ENCODE data around the gene WDR7.

WDR7 gene

DNA sequence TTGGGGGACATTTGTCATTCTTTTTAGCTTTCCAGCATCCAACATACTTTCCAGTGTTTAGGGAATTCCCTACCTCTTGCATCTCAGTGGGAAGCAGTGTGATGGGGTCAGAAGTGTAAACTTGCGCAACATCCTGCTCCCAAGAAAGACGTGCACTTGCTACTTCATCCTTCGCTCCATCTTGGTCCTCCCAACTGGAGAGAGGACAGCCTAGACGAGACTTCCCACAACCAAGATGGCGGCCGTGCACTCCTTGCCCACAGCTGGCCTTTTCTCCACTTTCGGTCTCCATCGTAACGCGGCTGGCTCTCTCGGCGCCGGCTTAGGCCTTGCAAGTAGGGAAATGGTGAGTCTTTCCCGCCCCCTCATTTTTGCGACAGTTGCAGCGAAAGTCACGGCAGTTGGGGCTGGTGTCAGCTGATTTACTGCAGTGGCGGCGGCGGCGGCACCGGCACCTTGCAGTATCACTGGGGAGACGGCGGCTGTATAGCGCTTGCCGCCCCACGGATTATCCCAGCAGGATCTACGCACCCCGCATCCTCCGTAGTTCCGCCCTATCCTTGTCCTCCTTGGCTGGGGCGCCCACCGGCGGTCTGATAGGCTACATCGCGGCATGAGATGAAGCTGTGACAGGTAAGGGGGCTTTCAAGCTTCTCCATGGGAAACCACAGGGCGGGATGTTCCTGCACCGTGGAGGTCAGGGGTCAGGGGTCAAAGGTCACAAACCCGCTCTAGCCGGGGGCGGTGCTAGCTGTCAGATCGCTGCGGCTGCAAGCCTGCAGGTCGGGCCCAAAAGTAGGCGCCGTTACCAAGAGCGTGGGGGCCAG is at the start of gene WDR7:
TSS of gene WDR7 (plus strand) at position 416 of the 827 bp plus-strand sequence. CDS start 21,157 bp downstream, outside the sequence.
- Histone ChIP-seq H3K9me3 (ENCODE audit: control insufficient read depth in 5 of 5, low read length in 5 of 5) (no peaks in the 10 kb centered on the region), H3K9ac (ENCODE audit: low read length in 5 of 5) (peak within 1 kb of the TSS; percentile 71 to 92 (median 86)), H3K4me3 (ENCODE audit: low read depth in 1 of 5, low read length in 5 of 5) (peak within 1 kb of the TSS; percentile 94 to 98 (median 97)), H3K27me3 (ENCODE audit: control insufficient read depth in 5 of 5, insufficient read depth in 4 of 5, low read length in 5 of 5) (no peaks in the 10 kb centered on the region), H3K36me3 (ENCODE audit: control insufficient read depth in 5 of 5, insufficient read depth in 5 of 5, low read length in 5 of 5) (no peaks in the 10 kb centered on the region), H3K27ac (ENCODE audit: low read depth, low read length) (peak within 1 kb of the TSS; percentile 88), H3K4me1 (ENCODE audit: control insufficient read depth in 5 of 5, insufficient read depth in 5 of 5, low read length in 5 of 5) (peaks cover 4 to 21% (median 15%) of the 10 kb centered on the region in 5 donors)

DNA sequence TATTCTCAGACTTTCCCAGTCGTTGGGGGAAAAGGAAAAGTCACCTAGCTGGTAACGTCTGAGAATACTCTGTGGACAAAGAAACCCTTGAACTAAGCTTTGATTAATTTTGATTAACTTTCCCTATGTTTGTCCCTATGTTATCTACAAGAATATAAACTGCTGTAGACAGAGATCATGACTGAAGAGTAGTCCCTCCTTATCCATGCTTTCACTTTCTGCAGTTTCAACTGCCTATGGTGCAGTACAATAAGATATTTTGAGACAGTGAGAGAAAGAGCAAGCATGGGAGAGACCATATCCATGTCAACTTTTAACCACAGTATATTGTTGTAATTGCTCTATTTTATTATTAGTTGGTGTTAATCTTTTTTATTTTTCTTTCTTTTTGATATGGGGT is 44.5 kb upstream of the WDR7 start:
- no peaks in the 10 kb centered on the region for H3K9me3 ChIP-seq (ENCODE audit: control insufficient read depth in 5 of 5, low read length in 5 of 5)
- H3K36me3 ChIP-seq (ENCODE audit: control insufficient read depth in 5 of 5, insufficient read depth in 5 of 5, low read length in 5 of 5), result peaks cover 37 to 70% (median 59%) of the 10 kb centered on the region in 5 donors
- H3K27ac ChIP-seq (ENCODE audit: low read depth, low read length), result no peak overlapping the region
- H3K4me3 ChIP-seq (ENCODE audit: low read depth in 1 of 5, low read length in 5 of 5), result no peak overlapping the region
- H3K9ac ChIP-seq (ENCODE audit: low read length in 5 of 5), result no peak overlapping the region
- no peaks in the 10 kb centered on the region for H3K27me3 ChIP-seq (ENCODE audit: control insufficient read depth in 5 of 5, insufficient read depth in 4 of 5, low read length in 5 of 5)
- H3K4me1 ChIP-seq (ENCODE audit: control insufficient read depth in 5 of 5, insufficient read depth in 5 of 5, low read length in 5 of 5), result no peaks in the 10 kb centered on the region

DNA sequence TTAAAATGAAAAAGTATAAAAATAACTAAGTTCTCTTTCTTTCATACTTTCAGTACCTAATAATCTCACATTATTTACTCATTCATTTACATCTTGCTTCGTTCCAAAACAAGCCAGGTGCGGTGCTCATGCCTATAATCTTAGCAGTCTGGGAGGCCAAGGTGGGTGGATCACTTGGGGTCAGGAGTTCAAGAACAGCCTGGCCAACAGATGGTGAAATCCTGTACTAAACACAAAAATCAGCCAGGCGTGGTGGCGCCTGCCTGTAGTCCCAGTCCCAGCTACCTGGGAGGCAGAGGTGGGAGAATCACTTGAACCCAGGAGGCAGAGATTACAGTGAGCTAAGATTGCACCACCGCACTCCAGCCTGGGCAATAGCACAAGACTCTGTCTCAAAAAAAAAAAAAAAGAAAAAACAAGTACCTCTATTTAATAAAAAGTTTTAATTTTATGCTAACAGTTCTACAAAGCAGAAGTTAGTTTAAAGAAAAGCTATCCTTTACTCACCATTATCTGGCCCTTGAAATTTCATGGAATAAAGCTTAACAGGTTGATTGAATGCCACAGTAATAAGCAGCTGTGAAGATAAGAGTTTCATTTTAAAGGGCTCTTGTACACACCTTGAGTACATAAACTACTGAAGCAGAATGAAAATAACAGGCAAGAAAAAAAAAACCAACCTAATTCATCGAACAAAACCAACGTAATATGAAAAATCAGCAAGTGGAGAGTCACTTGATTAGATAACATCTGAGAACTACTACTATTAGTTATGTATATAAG is 35.2 kb upstream of the WDR7 start:
- H3K27ac ChIP-seq (ENCODE audit: low read depth, low read length), result no peak overlapping the region
- peaks cover 24 to 71% (median 53%) of the 10 kb centered on the region in 5 donors for H3K36me3 ChIP-seq (ENCODE audit: control insufficient read depth in 5 of 5, insufficient read depth in 5 of 5, low read length in 5 of 5)
- H3K9me3 ChIP-seq (ENCODE audit: control insufficient read depth in 5 of 5, low read length in 5 of 5), result no peaks in the 10 kb centered on the region
- no peak overlapping the region for H3K4me3 ChIP-seq (ENCODE audit: low read depth in 1 of 5, low read length in 5 of 5)
- H3K27me3 ChIP-seq (ENCODE audit: control insufficient read depth in 5 of 5, insufficient read depth in 4 of 5, low read length in 5 of 5), result no peaks in the 10 kb centered on the region
- H3K4me1 ChIP-seq (ENCODE audit: control insufficient read depth in 5 of 5, insufficient read depth in 5 of 5, low read length in 5 of 5), result no peaks in the 10 kb centered on the region
- H3K9ac ChIP-seq (ENCODE audit: low read length in 5 of 5), result no peak overlapping the region

DNA sequence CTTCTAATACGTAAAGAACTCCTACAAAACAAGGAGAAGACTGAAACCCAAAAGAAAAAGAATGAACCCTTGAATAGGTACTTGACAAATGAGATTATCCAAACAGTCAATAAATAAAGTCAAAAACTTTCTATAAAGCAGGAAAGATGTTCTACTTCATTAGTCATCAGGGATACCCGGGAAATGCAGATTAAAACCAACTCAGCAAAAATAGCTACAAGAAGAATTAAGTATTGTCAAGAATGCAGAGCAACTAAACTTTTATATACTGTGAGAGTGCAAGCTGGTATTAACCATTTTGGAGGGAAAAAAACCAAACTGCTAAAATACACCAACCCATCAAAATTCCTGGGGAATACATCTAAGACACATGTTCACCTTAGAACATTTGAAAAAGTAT is 23.2 kb upstream of the WDR7 start:
- no peak overlapping the region for H3K27ac ChIP-seq (ENCODE audit: low read depth, low read length)
- H3K9me3 ChIP-seq (ENCODE audit: control insufficient read depth in 5 of 5, low read length in 5 of 5), result no peaks in the 10 kb centered on the region
- H3K4me1 ChIP-seq (ENCODE audit: control insufficient read depth in 5 of 5, insufficient read depth in 5 of 5, low read length in 5 of 5), result no peaks in the 10 kb centered on the region
- H3K27me3 ChIP-seq (ENCODE audit: control insufficient read depth in 5 of 5, insufficient read depth in 4 of 5, low read length in 5 of 5), result no peaks in the 10 kb centered on the region
- H3K4me3 ChIP-seq (ENCODE audit: low read depth in 1 of 5, low read length in 5 of 5), result no peak overlapping the region
- no peak overlapping the region for H3K9ac ChIP-seq (ENCODE audit: low read length in 5 of 5)
- H3K36me3 ChIP-seq (ENCODE audit: control insufficient read depth in 5 of 5, insufficient read depth in 5 of 5, low read length in 5 of 5), result peaks cover 4 to 11% (median 10%) of the 10 kb centered on the region in 5 donors

- peaks cover 5 to 28% (median 24%) of the 10 kb centered on the region in 5 donors for H3K4me1 ChIP-seq (ENCODE audit: control insufficient read depth in 5 of 5, insufficient read depth in 5 of 5, low read length in 5 of 5)
- no peaks in the 10 kb centered on the region for H3K27me3 ChIP-seq (ENCODE audit: control insufficient read depth in 5 of 5, insufficient read depth in 4 of 5, low read length in 5 of 5)
- H3K4me3 ChIP-seq (ENCODE audit: low read depth in 1 of 5, low read length in 5 of 5), result no peak overlapping the region
- no peaks in the 10 kb centered on the region for H3K9me3 ChIP-seq (ENCODE audit: control insufficient read depth in 5 of 5, low read length in 5 of 5)
- no peak overlapping the region for H3K27ac ChIP-seq (ENCODE audit: low read depth, low read length)
- peaks cover 0 to 6% (median 0%) of the 10 kb centered on the region in 5 donors for H3K36me3 ChIP-seq (ENCODE audit: control insufficient read depth in 5 of 5, insufficient read depth in 5 of 5, low read length in 5 of 5)
- H3K9ac ChIP-seq (ENCODE audit: low read length in 5 of 5), result no peak overlapping the region
Measured at GRCh38 chr18:56632070-56633022, 18.8 kb upstream of the WDR7 start.

- Histone ChIP-seq H3K9me3 (ENCODE audit: control insufficient read depth in 5 of 5, low read length in 5 of 5) (no peaks in the 10 kb centered on the region), H3K27me3 (ENCODE audit: control insufficient read depth in 5 of 5, insufficient read depth in 4 of 5, low read length in 5 of 5) (no peaks in the 10 kb centered on the region), H3K9ac (ENCODE audit: low read length in 5 of 5) (no peak overlapping the region), H3K27ac (ENCODE audit: low read depth, low read length) (no peak overlapping the region), H3K36me3 (ENCODE audit: control insufficient read depth in 5 of 5, insufficient read depth in 5 of 5, low read length in 5 of 5) (peaks cover 0 to 6% (median 0%) of the 10 kb centered on the region in 5 donors), H3K4me3 (ENCODE audit: low read depth in 1 of 5, low read length in 5 of 5) (no peak overlapping the region), H3K4me1 (ENCODE audit: control insufficient read depth in 5 of 5, insufficient read depth in 5 of 5, low read length in 5 of 5) (peaks cover 5 to 37% (median 34%) of the 10 kb centered on the region in 5 donors)
Measured at GRCh38 chr18:56635007-56635406, 16.2 kb upstream of the WDR7 start.

DNA sequence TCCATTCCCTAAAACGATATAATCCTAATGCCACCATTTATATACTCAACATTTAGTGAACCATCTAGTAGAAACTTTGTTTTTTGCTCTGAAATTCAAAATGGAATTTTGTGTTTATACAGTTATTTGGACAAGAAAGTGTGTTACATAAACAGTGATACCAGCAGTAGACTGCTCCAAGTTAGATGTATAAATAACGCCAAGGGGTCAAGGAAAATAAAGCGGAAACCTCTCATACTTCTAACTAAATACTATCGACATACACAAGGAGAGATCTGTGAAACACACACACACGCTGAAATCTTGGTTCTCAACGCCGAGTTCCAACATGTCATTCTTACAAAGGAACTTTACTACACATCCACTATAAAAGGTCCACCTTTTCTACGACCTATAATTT is 14.0 kb upstream of the WDR7 start:
- H3K4me3 ChIP-seq (ENCODE audit: low read depth in 1 of 5, low read length in 5 of 5), result peak overlapping the region; percentile 90 to 97 (median 93)
- H3K9ac ChIP-seq (ENCODE audit: low read length in 5 of 5), result peak overlapping the region; percentile 92 to 99 (median 99)
- H3K9me3 ChIP-seq (ENCODE audit: control insufficient read depth in 5 of 5, low read length in 5 of 5), result no peaks in the 10 kb centered on the region
- peak overlapping the region; percentile 98 for H3K27ac ChIP-seq (ENCODE audit: low read depth, low read length)
- H3K27me3 ChIP-seq (ENCODE audit: control insufficient read depth in 5 of 5, insufficient read depth in 4 of 5, low read length in 5 of 5), result no peaks in the 10 kb centered on the region
- H3K36me3 ChIP-seq (ENCODE audit: control insufficient read depth in 5 of 5, insufficient read depth in 5 of 5, low read length in 5 of 5), result peaks cover 0 to 6% (median 0%) of the 10 kb centered on the region in 5 donors
- H3K4me1 ChIP-seq (ENCODE audit: control insufficient read depth in 5 of 5, insufficient read depth in 5 of 5, low read length in 5 of 5), result peaks cover 5 to 37% (median 34%) of the 10 kb centered on the region in 5 donors

GRCh38 chr18:56637711-56638231 is 13.4 kb upstream of the WDR7 start:
- H3K9me3 ChIP-seq (ENCODE audit: control insufficient read depth in 5 of 5, low read length in 5 of 5), result no peaks in the 10 kb centered on the region
- H3K27ac ChIP-seq (ENCODE audit: low read depth, low read length), result peak overlapping the region; percentile 98
- H3K4me3 ChIP-seq (ENCODE audit: low read depth in 1 of 5, low read length in 5 of 5), result peak overlapping the region; percentile 90 to 97 (median 93)
- peaks cover 0 to 5% (median 0%) of the 10 kb centered on the region in 5 donors for H3K36me3 ChIP-seq (ENCODE audit: control insufficient read depth in 5 of 5, insufficient read depth in 5 of 5, low read length in 5 of 5)
- no peaks in the 10 kb centered on the region for H3K27me3 ChIP-seq (ENCODE audit: control insufficient read depth in 5 of 5, insufficient read depth in 4 of 5, low read length in 5 of 5)
- H3K9ac ChIP-seq (ENCODE audit: low read length in 5 of 5), result peak overlapping the region; percentile 92 to 99 (median 99)
- peaks cover 5 to 37% (median 34%) of the 10 kb centered on the region in 5 donors for H3K4me1 ChIP-seq (ENCODE audit: control insufficient read depth in 5 of 5, insufficient read depth in 5 of 5, low read length in 5 of 5)
